Breast epithelium (tissue), 3 donors: ENCODE results near the gene ASPG.

Source experiments
- CTCF ChIP-seq, 3 donors: fragments of 450-650 bp; IDR thresholded peaks; one replicate each; pipeline ENCODE4 v1.5.1; 2016 to 2017; ENCODE audit warnings: antibody characterized with exemption in 3 of 3, mild to moderate bottlenecking in 3 of 3, moderate library complexity in 3 of 3
- POLR2A ChIP-seq: fragments of 450-650 bp; IDR thresholded peaks from one replicate; pipeline ENCODE4 v1.6.1; 2016; ENCODE audit warnings: antibody characterized with exemption, mild to moderate bottlenecking, moderate library complexity
- POLR2AphosphoS5 ChIP-seq, 3 donors: sonication (generic); formaldehyde crosslinking; IDR thresholded peaks; one replicate each; pipeline ENCODE4 v1.6.1; 2017; ENCODE audit warnings: antibody characterized with exemption in 3 of 3

- TF ChIP-seq CTCF (IDR thresholded peaks at IDR 0.05) (no peak), POLR2A (no peak), POLR2AphosphoS5 (IDR thresholded peaks at IDR 0.05) (no peak)
These were observed 29.7 kb downstream of the ASPG start for GRCh38 chr14:104115131-104115600.
